LNCAP (cell line): ENCODE measurements around the gene SH3GL1.

Experiments
- TF ChIP-seq, protein P1 (sequence below): fragments of 450-650 bp; IDR thresholded peaks from 2 replicates; pipeline ENCODE4 v1.5.1; 2017; ENCODE audit warnings: mild to moderate bottlenecking

SH3GL1 gene

DNA sequence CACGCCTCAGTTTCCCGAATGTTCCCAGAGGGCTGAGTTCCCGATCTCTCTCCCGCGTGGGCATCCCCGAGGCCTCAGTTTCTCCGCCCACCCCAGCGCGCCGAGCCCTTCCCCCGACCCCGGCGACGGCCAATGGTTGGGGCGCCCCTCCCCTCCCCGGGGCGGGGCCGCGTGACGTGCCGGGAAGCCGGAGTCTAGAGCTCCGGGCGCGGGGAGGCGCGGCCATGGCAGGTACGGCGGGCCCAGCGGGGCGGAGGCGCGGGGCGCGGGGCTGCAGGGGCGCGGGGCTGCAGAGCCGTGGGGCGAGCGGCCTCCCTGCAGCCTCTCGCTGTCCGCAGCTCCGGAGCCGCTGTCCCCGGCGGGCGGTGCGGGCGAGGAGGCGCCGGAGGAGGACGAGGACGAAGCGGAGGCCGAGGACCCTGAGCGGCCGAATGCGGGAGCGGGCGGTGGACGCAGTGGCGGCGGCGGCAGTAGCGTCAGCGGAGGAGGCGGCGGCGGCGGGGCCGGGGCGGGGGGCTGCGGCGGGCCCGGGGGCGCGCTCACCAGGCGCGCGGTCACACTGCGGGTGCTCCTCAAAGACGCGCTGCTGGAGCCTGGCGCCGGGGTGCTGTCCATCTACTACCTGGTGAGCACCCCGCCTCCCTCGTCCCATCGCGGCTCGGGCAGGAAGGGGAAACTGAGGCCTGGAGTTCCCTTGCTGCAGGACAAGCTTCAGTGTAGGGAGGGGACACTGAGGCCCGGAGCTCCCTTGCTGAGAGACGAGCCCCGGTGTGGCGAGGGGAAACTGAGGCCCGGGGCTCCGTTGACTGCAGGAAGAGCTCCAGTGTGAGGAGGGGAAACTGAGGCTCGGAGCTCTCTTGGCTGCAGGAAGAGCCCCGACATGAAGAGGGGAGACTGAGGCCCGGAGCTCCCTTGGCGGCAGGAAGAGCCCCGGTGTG is 56.7 kb downstream of the SH3GL1 start, which contains the start of gene MPND:
TSS of gene MPND (plus strand) at position 193 of the 938 bp plus-strand sequence. CDS start at position 225, 32 bp downstream.
- TF ChIP-seq, protein P1, sequence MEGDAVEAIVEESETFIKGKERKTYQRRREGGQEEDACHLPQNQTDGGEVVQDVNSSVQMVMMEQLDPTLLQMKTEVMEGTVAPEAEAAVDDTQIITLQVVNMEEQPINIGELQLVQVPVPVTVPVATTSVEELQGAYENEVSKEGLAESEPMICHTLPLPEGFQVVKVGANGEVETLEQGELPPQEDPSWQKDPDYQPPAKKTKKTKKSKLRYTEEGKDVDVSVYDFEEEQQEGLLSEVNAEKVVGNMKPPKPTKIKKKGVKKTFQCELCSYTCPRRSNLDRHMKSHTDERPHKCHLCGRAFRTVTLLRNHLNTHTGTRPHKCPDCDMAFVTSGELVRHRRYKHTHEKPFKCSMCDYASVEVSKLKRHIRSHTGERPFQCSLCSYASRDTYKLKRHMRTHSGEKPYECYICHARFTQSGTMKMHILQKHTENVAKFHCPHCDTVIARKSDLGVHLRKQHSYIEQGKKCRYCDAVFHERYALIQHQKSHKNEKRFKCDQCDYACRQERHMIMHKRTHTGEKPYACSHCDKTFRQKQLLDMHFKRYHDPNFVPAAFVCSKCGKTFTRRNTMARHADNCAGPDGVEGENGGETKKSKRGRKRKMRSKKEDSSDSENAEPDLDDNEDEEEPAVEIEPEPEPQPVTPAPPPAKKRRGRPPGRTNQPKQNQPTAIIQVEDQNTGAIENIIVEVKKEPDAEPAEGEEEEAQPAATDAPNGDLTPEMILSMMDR: no peak

DNA sequence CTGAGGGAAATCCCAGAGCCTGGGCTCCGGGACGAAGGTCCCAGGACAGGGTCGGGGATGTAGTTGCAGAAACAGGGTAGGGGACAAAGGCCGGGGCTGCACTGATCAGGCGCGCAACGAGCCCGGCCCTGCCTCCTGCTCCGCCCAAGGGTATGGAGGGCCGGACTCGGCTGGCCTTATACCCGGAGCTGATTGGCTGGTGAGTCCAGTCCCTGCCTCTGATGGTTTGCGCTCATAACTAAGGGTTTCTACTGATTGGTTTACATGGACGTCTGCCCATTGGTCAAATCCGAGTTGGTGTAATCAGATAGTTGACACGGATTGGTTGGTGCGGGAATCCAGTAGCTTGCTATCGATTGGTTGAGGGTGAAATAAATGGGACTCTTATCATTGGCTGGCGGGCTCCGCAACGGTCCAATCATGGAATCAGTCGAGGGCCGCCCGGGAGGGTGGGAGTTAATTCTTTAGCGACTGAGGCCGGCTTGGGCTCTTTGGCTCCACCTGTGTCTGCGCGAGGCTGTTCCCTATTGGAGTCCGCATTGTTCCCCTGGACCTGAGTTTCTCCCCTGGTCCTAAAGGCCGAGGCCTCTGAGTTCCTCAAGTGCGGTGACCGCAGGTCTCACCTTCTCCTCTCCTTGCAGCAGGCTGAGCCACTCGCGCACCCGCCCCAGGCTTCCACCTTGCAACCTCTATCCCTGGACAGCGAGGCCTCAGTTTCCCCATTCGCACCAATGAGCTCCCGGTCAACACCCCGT is 57.6 kb downstream of the SH3GL1 start:
- TF ChIP-seq, protein P1: no peak; the same call in 1 of the 2 replicates

DNA sequence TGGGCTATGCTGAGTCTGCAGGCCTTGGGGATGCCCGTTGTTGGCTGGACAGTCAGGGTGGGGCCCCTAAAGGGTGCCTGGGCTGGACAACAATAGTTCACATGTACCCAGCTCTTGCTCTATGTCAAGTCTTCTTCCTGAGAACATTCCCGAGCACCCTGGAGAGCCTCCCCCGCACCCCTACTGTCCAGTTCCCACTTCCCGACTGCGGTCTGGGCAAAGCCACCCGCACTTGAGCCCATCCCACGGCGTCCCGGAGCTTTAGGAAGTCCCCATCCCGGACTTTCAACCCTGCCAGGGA is 58.1 kb downstream of the SH3GL1 start:
- TF ChIP-seq, protein P1: no peak

DNA sequence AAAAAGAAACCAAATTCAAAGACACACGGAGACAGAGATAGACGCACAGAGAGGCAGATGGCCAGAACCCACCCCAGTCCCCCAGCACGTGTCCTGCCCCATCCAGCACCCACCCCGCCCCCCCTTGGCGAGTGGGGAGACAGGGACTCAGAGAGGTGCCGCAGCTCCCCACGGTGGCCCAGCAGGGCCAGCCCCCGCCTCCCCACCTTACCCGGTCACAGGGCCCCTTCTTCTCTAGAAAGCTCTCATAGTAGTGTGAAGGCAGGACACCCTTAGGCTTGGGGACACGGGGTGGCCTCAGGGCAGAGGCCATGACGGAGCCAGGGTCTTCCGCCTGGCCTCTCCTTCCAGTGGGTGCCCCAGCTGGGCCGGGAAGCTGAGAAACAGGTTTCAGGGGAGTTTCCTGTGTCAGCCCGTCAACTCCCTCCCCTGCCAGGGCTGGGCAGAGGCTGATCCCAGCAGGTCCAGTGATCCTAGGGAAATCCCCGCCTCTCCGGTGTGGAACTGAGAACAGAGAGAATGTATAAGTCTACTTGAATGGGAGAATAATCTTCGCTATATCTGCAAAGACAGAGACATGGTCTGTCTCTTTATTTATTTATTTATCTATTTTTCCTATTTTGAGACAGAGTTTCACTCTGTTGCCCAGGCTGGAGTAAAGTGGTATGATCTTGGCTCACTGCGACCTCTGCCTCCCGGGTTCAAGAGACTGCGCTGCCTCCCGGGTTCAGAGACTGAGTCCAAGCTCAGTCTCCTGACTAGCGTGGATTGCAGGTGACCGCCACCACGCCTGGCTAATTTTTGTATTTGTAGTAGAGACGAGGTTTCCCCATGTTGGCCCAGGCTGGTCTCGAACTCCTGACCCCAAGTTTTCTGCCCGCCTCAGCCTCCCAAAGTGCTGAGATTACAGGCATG is 61.6 kb downstream of the SH3GL1 start, which contains the start of gene STAP2:
TSS of gene STAP2 (minus strand) at position 387 of the 915 bp plus-strand sequence. CDS start at position 313, 74 bp downstream.
- TF ChIP-seq, protein P1: no peak

DNA sequence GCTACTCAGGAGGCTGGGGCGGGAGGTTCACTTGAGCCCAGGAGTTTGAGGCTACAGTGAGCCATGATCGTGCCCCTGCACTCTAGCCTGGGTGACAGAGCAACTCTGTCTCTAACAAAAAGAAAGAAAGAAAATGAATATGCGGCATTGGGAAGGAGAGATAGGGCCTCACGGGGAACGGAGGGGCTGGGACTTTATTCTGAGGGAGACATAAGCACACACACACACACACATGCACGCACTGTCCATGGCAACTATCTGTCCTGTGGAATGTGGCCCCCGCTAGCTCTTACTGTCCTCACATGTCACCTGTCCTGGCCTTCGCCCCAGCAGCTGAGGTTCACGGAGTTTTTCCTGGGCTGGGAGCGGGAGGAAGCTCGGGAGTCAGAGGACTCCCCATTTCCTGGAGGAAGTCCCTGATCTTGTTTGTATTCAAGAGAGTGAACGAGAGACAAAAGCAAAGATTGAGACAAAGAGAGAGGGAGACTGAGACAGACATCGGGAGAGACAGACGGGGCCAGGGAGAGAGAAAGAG is 62.4 kb downstream of the SH3GL1 start:
- TF ChIP-seq, protein P1: no peak

DNA sequence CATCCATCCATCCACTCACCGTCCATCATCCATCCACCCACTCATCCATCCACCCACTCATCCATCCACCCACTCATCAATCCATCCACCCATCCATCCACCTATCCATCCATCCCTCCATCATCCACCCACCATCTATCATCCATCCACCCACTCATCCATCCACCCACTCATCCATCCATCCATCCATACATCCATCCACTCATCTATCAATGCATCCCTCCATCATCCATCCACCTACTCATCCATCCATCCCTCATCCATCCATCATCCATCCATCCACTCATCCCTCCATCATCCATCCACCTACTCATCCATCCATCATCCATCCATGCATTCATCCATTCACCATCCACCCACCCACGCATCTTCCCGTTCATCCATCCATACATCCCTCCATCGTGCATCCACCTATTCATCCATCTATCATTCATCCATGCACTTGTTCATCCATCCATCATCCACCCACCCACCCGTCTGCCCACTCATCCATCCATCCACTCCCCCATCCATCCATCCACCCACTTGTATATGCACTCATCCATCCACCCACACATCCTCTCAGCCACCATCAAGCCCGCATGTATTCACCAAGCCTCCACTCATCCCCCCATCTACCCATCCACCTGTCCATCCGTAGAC is 65.3 kb downstream of the SH3GL1 start:
- TF ChIP-seq, protein P1: no peak
